ENCODE measurements around the gene FAM3C. TPM values are rescaled to one million over a fixed set of nuclear protein-coding genes. Genes with fewer than 3 reads are reported as not detected.
A peak's percentile ranks its signal among the peaks of the same experiment; 100 is the strongest.

Gene FAM3C
- total RNA-seq, 1 experiment from 2014 or later = 322 TPM

- H3K79me2 ChIP-seq (ENCODE audit: insufficient read depth, low read length) = peaks cover 6% of the 10 kb centered on the region
- H3K4me1 ChIP-seq (ENCODE audit: control insufficient read depth in 1 of 2, insufficient read depth in 2 of 2, low read length in 2 of 2) = peaks cover 19 to 69% of the 10 kb centered on the region in 2 experiments; a peak in 3 of 4 replicates
- H3K4me2 ChIP-seq (ENCODE audit: low read length) = no peak overlapping the region
- intact Hi-C loops (cut with micrococcal nuclease) = no loop called here
- POLR2A ChIA-PET = no interaction called here
- no peaks in the 10 kb centered on the region for H4K20me1 ChIP-seq (ENCODE audit: insufficient read depth)
- H2AFZ ChIP-seq (ENCODE audit: low read depth, low read length, poor library complexity, severe bottlenecking) = no peak overlapping the region
- RAD21 ChIA-PET (ENCODE audit: low non-redundant PET in 1 of 2, low total read pairs in 2 of 2, uncharacterized antibody in 2 of 2, unreplicated experiment in 2 of 2) = no interaction called here
- H3K9me2 ChIP-seq (ENCODE audit: insufficient read depth) = no peaks in the 10 kb centered on the region
- peak; percentile 16; the same call in 1 of the 2 replicates for ATAC-seq
- DNase-seq (ENCODE audit: low read depth, low spot score) = no peak
- no peaks in the 10 kb centered on the region for H3K27me3 ChIP-seq (ENCODE audit: insufficient read depth, low read length)
- peaks cover 7 to 10% of the 10 kb centered on the region in 2 experiments for H3K36me3 ChIP-seq (ENCODE audit: control insufficient read depth in 1 of 2, insufficient read depth in 2 of 2, low read length in 2 of 2)
- H3K27ac ChIP-seq (ENCODE audit: low read depth, low read length) = peak overlapping the region; percentile 56
- H3K4me3 ChIP-seq (replicated peaks in 1 of 2; ENCODE audit: low read depth in 1 of 2, low read length in 2 of 2) = no peak overlapping the region
- H3K9me3 ChIP-seq (ENCODE audit: control insufficient read depth in 1 of 2, insufficient read depth in 1 of 2, low read depth in 1 of 2, low read length in 2 of 2) = no peaks in the 10 kb centered on the region
- no TSS peak for BruUV-seq (replicated peaks)
- H3K9ac ChIP-seq (ENCODE audit: low read length) = no peak overlapping the region
- CTCF ChIA-PET = no interaction called here
- 0 out of 2 replicates have a peak, but pooled peaks have one; percentile 2 for TF ChIP-seq EGR1 (IDR thresholded peaks at IDR 0.05; ENCODE audit: low read depth)
- TF ChIP-seq CTCF (IDR thresholded peaks at IDR 0.05 in 2 of 3, conservative IDR thresholded peaks at IDR 0.05 in 1 of 3; ENCODE audit: borderline replicate concordance in 1 of 3, insufficient read depth in 1 of 3, low read depth in 2 of 3, low read length in 2 of 3) = no peak
- no peak for TF ChIP-seq FOSL1 (IDR thresholded peaks at IDR 0.05; ENCODE audit: low read depth)
- TF ChIP-seq TCF7L2 (IDR thresholded peaks at IDR 0.05; ENCODE audit: borderline replicate concordance, extremely low read depth, insufficient read depth, insufficient read length) = no peak
- TF ChIP-seq SP1 (IDR thresholded peaks at IDR 0.05; ENCODE audit: low read depth) = 0 out of 2 replicates have a peak, but pooled peaks have one; percentile 1
- TF ChIP-seq ZBTB33 (IDR thresholded peaks at IDR 0.05; ENCODE audit: extremely low read depth, insufficient replicate concordance, low read length) = no peak
- peak; percentile 48; the same call in 1 of the 2 replicates for TF ChIP-seq POLR2AphosphoS5 (IDR thresholded peaks at IDR 0.05; ENCODE audit: low read depth, low read length)
- no peak for TF ChIP-seq RAD21 (IDR thresholded peaks at IDR 0.05; ENCODE audit: low read depth)
These were observed 51.6 kb downstream of the FAM3C start for GRCh38 chr7:121344497-121344896.
